ENCODE data around the gene CFHR5.

Gene CFHR5

DNA sequence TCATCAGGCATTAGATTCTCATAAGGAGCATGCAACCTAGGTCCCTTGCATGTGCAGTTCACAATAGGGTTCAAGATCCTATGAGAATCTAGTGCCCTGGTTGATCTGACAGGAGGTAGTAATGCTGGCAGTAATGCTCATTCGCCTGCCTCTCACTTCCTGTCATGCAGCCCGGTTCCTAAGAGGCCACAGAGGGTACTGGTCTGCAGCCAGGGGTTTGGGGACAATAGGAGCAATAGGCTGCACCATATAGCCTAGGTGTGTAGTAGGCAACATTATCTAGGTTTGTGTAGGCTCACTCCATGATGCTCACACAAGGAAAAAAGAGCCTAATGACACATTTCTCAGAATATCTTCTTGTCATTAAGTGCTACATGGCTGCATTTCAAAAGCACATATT, 25.8 kb downstream of the CFHR5 start:
- no peak for ATAC-seq
- TF ChIP-seq PATZ1 (CRISPR knock-in tag; IDR thresholded peaks at IDR 0.05; ENCODE audit: borderline replicate concordance) (no peak), ZFP3 (CRISPR knock-in tag; IDR thresholded peaks at IDR 0.05) (no peak), TOX (CRISPR knock-in tag; IDR thresholded peaks at IDR 0.05; ENCODE audit: borderline replicate concordance) (no peak), ISL1 (CRISPR knock-in tag; IDR thresholded peaks at IDR 0.05) (no peak), ZFP30 (CRISPR knock-in tag; IDR thresholded peaks at IDR 0.05) (no peak)

GRCh38 chr1:197008861-197009260, 31.5 kb downstream of the CFHR5 start:
- TF ChIP-seq ZFP3 (CRISPR knock-in tag; IDR thresholded peaks at IDR 0.05): no peak
- TF ChIP-seq CREB5 (CRISPR knock-in tag; IDR thresholded peaks at IDR 0.05; ENCODE audit: low read depth): no peak
- TF ChIP-seq TOX (CRISPR knock-in tag; IDR thresholded peaks at IDR 0.05; ENCODE audit: borderline replicate concordance): no peak
- no peak for TF ChIP-seq PATZ1 (CRISPR knock-in tag; IDR thresholded peaks at IDR 0.05; ENCODE audit: borderline replicate concordance)
- no peak for TF ChIP-seq PPARA (CRISPR knock-in tag; IDR thresholded peaks at IDR 0.05; ENCODE audit: borderline replicate concordance)
- TF ChIP-seq POU6F1 (CRISPR knock-in tag; IDR thresholded peaks at IDR 0.05; ENCODE audit: borderline replicate concordance, low read depth): no peak
- no peak for TF ChIP-seq ZFP30 (CRISPR knock-in tag; IDR thresholded peaks at IDR 0.05)
- no peak for TF ChIP-seq ZC3H10 (CRISPR knock-in tag; IDR thresholded peaks at IDR 0.05)
- TF ChIP-seq ZNF70 (CRISPR knock-in tag; IDR thresholded peaks at IDR 0.05): no peak
- TF ChIP-seq TSHZ2 (CRISPR knock-in tag; IDR thresholded peaks at IDR 0.05): no peak
- TF ChIP-seq GLIS3 (CRISPR knock-in tag; IDR thresholded peaks at IDR 0.05): no peak
- no peak for TF ChIP-seq CSDC2 (CRISPR knock-in tag; IDR thresholded peaks at IDR 0.05)
- TF ChIP-seq CSRNP3 (CRISPR knock-in tag; IDR thresholded peaks at IDR 0.05): no peak
- no peak for TF ChIP-seq RARB (CRISPR knock-in tag; IDR thresholded peaks at IDR 0.05)
- TF ChIP-seq SNAI2 (CRISPR knock-in tag; IDR thresholded peaks at IDR 0.05): no peak
- TF ChIP-seq ESRRG (CRISPR knock-in tag; IDR thresholded peaks at IDR 0.05): no peak
- TF ChIP-seq ZNF8 (CRISPR knock-in tag; IDR thresholded peaks at IDR 0.05): no peak
- no peak for TF ChIP-seq ZNF565 (CRISPR knock-in tag; conservative IDR thresholded peaks at IDR 0.05; ENCODE audit: low read depth)
- no peak for ATAC-seq

DNA sequence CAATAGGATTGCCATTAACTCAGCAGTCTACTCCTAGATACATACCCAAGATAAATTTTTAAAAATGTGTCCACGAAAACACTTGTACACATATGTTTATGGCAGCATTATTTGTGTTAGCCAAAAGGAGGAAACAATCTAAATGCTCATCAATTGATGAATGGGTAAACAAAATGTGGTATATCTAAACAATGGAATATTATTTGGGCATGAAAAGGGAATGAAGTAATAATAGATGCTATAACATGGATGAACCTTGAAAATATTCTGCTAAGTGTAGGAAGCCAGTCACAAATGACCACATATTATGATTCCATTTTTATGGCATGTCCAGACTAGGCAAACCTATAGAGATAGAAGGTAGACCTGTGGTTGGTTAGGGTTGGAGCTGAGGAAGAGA, 34.3 kb downstream of the CFHR5 start:
- ATAC-seq: no peak
- TF ChIP-seq PATZ1 (CRISPR knock-in tag; IDR thresholded peaks at IDR 0.05; ENCODE audit: borderline replicate concordance) (no peak), ZNF8 (CRISPR knock-in tag; IDR thresholded peaks at IDR 0.05) (peak; percentile 97), TOX (CRISPR knock-in tag; IDR thresholded peaks at IDR 0.05; ENCODE audit: borderline replicate concordance) (no peak), RARB (CRISPR knock-in tag; IDR thresholded peaks at IDR 0.05) (no peak), TCF4 (CRISPR knock-in tag; IDR thresholded peaks at IDR 0.05; ENCODE audit: borderline replicate concordance) (no peak)
